PFSK-1 (cell line): ENCODE results near the gene METTL25B.

Source experiments
- FOXP2 ChIP-seq: optimal IDR thresholded peaks from 2 replicates; pipeline ENCODE3; 2011; ENCODE audit warnings: borderline replicate concordance, control low read depth, inconsistent platforms; ENCODE audit not compliant: insufficient read depth; ENCODE audit errors: extremely low read length, extremely low read depth
- POLR2AphosphoS5 ChIP-seq: IDR thresholded peaks from 2 replicates; pipeline ENCODE4 v1.6.1; 2012; ENCODE audit warnings: low read depth, mild to moderate bottlenecking, control low read depth, low read length, moderate library complexity
- SIN3A ChIP-seq: IDR thresholded peaks from 2 replicates; pipeline ENCODE4 v1.6.1; 2012; ENCODE audit warnings: mild to moderate bottlenecking, low read length, moderate library complexity, borderline replicate concordance; ENCODE audit not compliant: insufficient read depth
- TAF1 ChIP-seq: IDR thresholded peaks from 2 replicates; pipeline ENCODE4 v1.6.1; 2012; ENCODE audit warnings: low read length, control low read depth, borderline replicate concordance; ENCODE audit not compliant: insufficient read depth
- TF ChIP-seq, protein P1 (sequence below), 2 experiments: IDR thresholded peaks; 2 replicates each; pipeline versions ENCODE4 v1.6.1 to v1.8.0; 2011 to 2012; ENCODE audit warnings: low read depth in 2 of 2, low read length in 2 of 2, control low read depth in 1 of 2, inconsistent platforms in 1 of 2, mild to moderate bottlenecking in 1 of 2, moderate library complexity in 1 of 2; ENCODE audit not compliant: insufficient read depth in 1 of 2

DNA sequence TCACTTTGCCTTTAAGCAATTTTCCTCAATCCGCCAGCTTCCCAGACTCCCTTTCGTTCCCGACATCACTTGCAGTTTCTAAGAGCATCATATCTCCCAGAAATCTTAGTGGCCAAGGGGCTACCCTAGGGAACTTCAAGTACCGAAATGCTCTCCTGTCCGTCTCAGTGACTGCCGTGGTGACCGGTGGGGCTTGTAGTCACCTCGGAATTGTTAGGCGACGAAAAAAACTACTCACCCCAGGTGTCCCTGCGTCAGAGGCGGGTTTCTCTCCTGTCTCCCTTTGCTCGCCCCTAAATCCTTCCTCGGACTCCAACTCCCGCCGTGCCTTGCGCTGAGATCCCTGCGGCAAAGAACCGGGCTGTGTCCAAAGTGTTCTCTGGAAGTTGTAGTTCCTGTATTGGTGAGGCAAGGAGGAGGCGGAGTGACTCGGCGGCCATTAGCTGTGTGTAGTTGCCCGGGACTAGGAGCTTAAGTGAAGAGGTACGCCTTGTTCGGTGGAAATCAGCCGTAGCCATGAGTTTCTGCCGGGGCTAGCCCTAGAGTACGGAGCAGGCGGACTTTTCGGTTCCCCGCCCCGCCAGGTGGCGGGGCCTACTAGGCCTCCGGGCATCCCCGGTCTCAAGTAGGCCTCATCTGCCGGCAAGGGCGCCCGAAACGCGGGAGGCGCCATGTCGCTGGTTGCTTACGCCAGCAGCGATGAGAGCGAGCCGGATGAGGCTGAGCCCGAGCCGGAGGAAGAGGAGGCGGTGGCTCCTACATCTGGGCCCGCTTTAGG, 39.0 kb downstream of the METTL25B start, which contains the start of gene PRCC:
- no peak for TF ChIP-seq POLR2AphosphoS5
- peak; percentile 69; the same call in 1 of the 2 replicates for TF ChIP-seq TAF1
- TF ChIP-seq, protein P1, sequence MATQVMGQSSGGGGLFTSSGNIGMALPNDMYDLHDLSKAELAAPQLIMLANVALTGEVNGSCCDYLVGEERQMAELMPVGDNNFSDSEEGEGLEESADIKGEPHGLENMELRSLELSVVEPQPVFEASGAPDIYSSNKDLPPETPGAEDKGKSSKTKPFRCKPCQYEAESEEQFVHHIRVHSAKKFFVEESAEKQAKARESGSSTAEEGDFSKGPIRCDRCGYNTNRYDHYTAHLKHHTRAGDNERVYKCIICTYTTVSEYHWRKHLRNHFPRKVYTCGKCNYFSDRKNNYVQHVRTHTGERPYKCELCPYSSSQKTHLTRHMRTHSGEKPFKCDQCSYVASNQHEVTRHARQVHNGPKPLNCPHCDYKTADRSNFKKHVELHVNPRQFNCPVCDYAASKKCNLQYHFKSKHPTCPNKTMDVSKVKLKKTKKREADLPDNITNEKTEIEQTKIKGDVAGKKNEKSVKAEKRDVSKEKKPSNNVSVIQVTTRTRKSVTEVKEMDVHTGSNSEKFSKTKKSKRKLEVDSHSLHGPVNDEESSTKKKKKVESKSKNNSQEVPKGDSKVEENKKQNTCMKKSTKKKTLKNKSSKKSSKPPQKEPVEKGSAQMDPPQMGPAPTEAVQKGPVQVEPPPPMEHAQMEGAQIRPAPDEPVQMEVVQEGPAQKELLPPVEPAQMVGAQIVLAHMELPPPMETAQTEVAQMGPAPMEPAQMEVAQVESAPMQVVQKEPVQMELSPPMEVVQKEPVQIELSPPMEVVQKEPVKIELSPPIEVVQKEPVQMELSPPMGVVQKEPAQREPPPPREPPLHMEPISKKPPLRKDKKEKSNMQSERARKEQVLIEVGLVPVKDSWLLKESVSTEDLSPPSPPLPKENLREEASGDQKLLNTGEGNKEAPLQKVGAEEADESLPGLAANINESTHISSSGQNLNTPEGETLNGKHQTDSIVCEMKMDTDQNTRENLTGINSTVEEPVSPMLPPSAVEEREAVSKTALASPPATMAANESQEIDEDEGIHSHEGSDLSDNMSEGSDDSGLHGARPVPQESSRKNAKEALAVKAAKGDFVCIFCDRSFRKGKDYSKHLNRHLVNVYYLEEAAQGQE (IDR thresholded peaks at IDR 0.05; ENCODE audit: insufficient read depth in 1 of 2, low read depth in 2 of 2, low read length in 2 of 2) = no peak
- TF ChIP-seq SIN3A = peak; percentile 50; the same call in 1 of the 2 replicates
- TF ChIP-seq FOXP2 = no peak
